ENCODE results near the gene MPPED2.

MPPED2 gene

GRCh38 chr11:30451167-30451566 lies 135.0 kb downstream of the MPPED2 start:
- POLR2A ChIA-PET, result no interaction called here

GRCh38 chr11:30447058-30447640 lies 139.0 kb downstream of the MPPED2 start:
- no peak for TF ChIP-seq FOXM1 (IDR thresholded peaks at IDR 0.05; ENCODE audit: borderline replicate concordance)
- TF ChIP-seq BHLHE40 (IDR thresholded peaks at IDR 0.05; ENCODE audit: borderline replicate concordance), result no peak
- TF ChIP-seq ARNT (IDR thresholded peaks at IDR 0.05), result no peak
- no peak for TF ChIP-seq HDGF (IDR thresholded peaks at IDR 0.05; ENCODE audit: borderline replicate concordance)
- peak; percentile 88 for TF ChIP-seq PKNOX1 (IDR thresholded peaks at IDR 0.05)
- TF ChIP-seq ELF4 (IDR thresholded peaks at IDR 0.05), result no peak
- TF ChIP-seq SUZ12 (IDR thresholded peaks at IDR 0.05), result no peak
- TF ChIP-seq TARDBP (IDR thresholded peaks at IDR 0.05), result no peak
- DNase-seq (ENCODE audit: extremely low spot score), result no peak
- ChIA-PET CTCF (no interaction called here), POLR2A (no interaction called here)

More at GRCh38 chr11:30451167-30451566, 135.0 kb downstream of the MPPED2 start:
- CTCF ChIA-PET, result interaction anchor here (0.6 kb wide), 1 partner anchor 467 kb away, joined by 8 read pairs; no protein-coding TSS in a partner anchor
- TF ChIP-seq LEF1 (IDR thresholded peaks at IDR 0.05; ENCODE audit: borderline replicate concordance), result no peak
- TF ChIP-seq SP1 (IDR thresholded peaks at IDR 0.05), result no peak
- no peak for TF ChIP-seq ZNF384 (IDR thresholded peaks at IDR 0.05)
- no peak for TF ChIP-seq ARNT (IDR thresholded peaks at IDR 0.05)
- no peak for DNase-seq (ENCODE audit: extremely low spot score)

GRCh38 chr11:30446520-30446919 lies 139.6 kb downstream of the MPPED2 start:
- TF ChIP-seq L3MBTL2 (conservative IDR thresholded peaks at IDR 0.05) (no peak), BHLHE40 (IDR thresholded peaks at IDR 0.05; ENCODE audit: borderline replicate concordance) (no peak), FOXA1 (IDR thresholded peaks at IDR 0.05) (no peak), ZNF384 (IDR thresholded peaks at IDR 0.05) (no peak), FOXM1 (IDR thresholded peaks at IDR 0.05; ENCODE audit: borderline replicate concordance) (no peak), TARDBP (IDR thresholded peaks at IDR 0.05) (no peak), HDGF (IDR thresholded peaks at IDR 0.05; ENCODE audit: borderline replicate concordance) (no peak), NFRKB (IDR thresholded peaks at IDR 0.05) (no peak), CTBP1 (IDR thresholded peaks at IDR 0.05; ENCODE audit: borderline replicate concordance) (no peak), ARNT (IDR thresholded peaks at IDR 0.05) (no peak), PKNOX1 (IDR thresholded peaks at IDR 0.05) (no peak)
- CTCF ChIA-PET, result no interaction called here

GRCh38 chr11:30445056-30445455 lies 141.1 kb downstream of the MPPED2 start:
- CTCF ChIA-PET, result no interaction called here
- POLR2A ChIA-PET, result no interaction called here
- TF ChIP-seq FOXA1 (IDR thresholded peaks at IDR 0.05), result no peak
- TF ChIP-seq ZNF384 (IDR thresholded peaks at IDR 0.05), result no peak
- no peak for DNase-seq (ENCODE audit: extremely low spot score)

More at GRCh38 chr11:30446520-30446919, 139.6 kb downstream of the MPPED2 start:
- POLR2A ChIA-PET, result interaction anchor here (0.6 kb wide), 1 partner anchor 33 kb away, joined by 3 read pairs; no protein-coding TSS in a partner anchor
- DNase-seq (ENCODE audit: extremely low spot score), result no peak

GRCh38 chr11:30440510-30440909 lies 145.6 kb downstream of the MPPED2 start:
- ChIA-PET CTCF (no interaction called here), POLR2A (no interaction called here)
- DNase-seq (ENCODE audit: extremely low spot score), result no peak
- TF ChIP-seq L3MBTL2 (conservative IDR thresholded peaks at IDR 0.05) (no peak), ELF4 (IDR thresholded peaks at IDR 0.05) (no peak), LEF1 (IDR thresholded peaks at IDR 0.05; ENCODE audit: borderline replicate concordance) (no peak), ZNF384 (IDR thresholded peaks at IDR 0.05) (no peak), FOXM1 (IDR thresholded peaks at IDR 0.05; ENCODE audit: borderline replicate concordance) (no peak), BHLHE40 (IDR thresholded peaks at IDR 0.05; ENCODE audit: borderline replicate concordance) (no peak), ARNT (IDR thresholded peaks at IDR 0.05) (no peak), HDGF (IDR thresholded peaks at IDR 0.05; ENCODE audit: borderline replicate concordance) (no peak), PKNOX1 (IDR thresholded peaks at IDR 0.05) (no peak), FOXA1 (IDR thresholded peaks at IDR 0.05) (no peak), NFRKB (IDR thresholded peaks at IDR 0.05) (no peak), SUZ12 (IDR thresholded peaks at IDR 0.05) (no peak), SP1 (IDR thresholded peaks at IDR 0.05) (no peak), CTBP1 (IDR thresholded peaks at IDR 0.05; ENCODE audit: borderline replicate concordance) (no peak)

- TF ChIP-seq ZNF384 (IDR thresholded peaks at IDR 0.05) (no peak), FOXK2 (IDR thresholded peaks at IDR 0.05) (no peak), CTBP1 (IDR thresholded peaks at IDR 0.05; ENCODE audit: borderline replicate concordance) (no peak), TARDBP (IDR thresholded peaks at IDR 0.05) (no peak), L3MBTL2 (conservative IDR thresholded peaks at IDR 0.05) (no peak), FOXA1 (IDR thresholded peaks at IDR 0.05) (no peak), ELF4 (IDR thresholded peaks at IDR 0.05) (no peak), LEF1 (IDR thresholded peaks at IDR 0.05; ENCODE audit: borderline replicate concordance) (no peak)
- ChIA-PET CTCF (no interaction called here), POLR2A (no interaction called here)
- DNase-seq (ENCODE audit: extremely low spot score), result no peak
These were observed 149.4 kb downstream of the MPPED2 start for GRCh38 chr11:30436801-30437200.

GRCh38 chr11:30435488-30435887 lies 150.7 kb downstream of the MPPED2 start:
- DNase-seq (ENCODE audit: extremely low spot score), result no peak
- CTCF ChIA-PET, result interaction anchor here (0.6 kb wide), 1 partner anchor 126 kb away, joined by 3 read pairs; no protein-coding TSS in a partner anchor
- TF ChIP-seq SP1 (IDR thresholded peaks at IDR 0.05) (no peak), CTBP1 (IDR thresholded peaks at IDR 0.05; ENCODE audit: borderline replicate concordance) (no peak), FOXA1 (IDR thresholded peaks at IDR 0.05) (no peak), FOXK2 (IDR thresholded peaks at IDR 0.05) (no peak)
- POLR2A ChIA-PET, result no interaction called here
